Inferior parietal cortex (tissue), 1 donor: ENCODE data around the gene ZSCAN10.
"Not testable (repeated sequence)": the region's sequence is repeated elsewhere in the genome, so short reads cannot be mapped to it uniquely, and the experiment has no call there.

Source experiments
- DNase-seq: peaks from one replicate; pipeline ENCODE4 v3.0.0-alpha.2; 2016; ENCODE audit errors: extremely low spot score

Gene ZSCAN10

GRCh38 chr16:3063625-3064386, 35.3 kb downstream of the ZSCAN10 start:
- no peak for DNase-seq

GRCh38 chr16:3062553-3062952, 36.5 kb downstream of the ZSCAN10 start:
- no peak for DNase-seq

- DNase-seq: no peak
Measured at GRCh38 chr16:3060339-3061127, 38.6 kb downstream of the ZSCAN10 start.

- no peak for DNase-seq
Measured at GRCh38 chr16:3059723-3060242, 39.3 kb downstream of the ZSCAN10 start.

GRCh38 chr16:3059041-3059722, 39.9 kb downstream of the ZSCAN10 start:
- peak; percentile 87 for DNase-seq

GRCh38 chr16:3058139-3059030, 40.7 kb downstream of the ZSCAN10 start:
- peak; percentile 8 for DNase-seq

- DNase-seq: no peak
Measured at GRCh38 chr16:3057181-3058138, 41.6 kb downstream of the ZSCAN10 start.

GRCh38 chr16:3056336-3057180, 42.5 kb downstream of the ZSCAN10 start:
- no peak for DNase-seq

- DNase-seq: not testable (repeated sequence)
Measured at GRCh38 chr16:3055734-3056115, 43.4 kb downstream of the ZSCAN10 start.

- no peak for DNase-seq
Measured at GRCh38 chr16:3054965-3055733, 43.9 kb downstream of the ZSCAN10 start.

GRCh38 chr16:3053330-3053710, 45.8 kb downstream of the ZSCAN10 start:
- DNase-seq: not testable (repeated sequence)

GRCh38 chr16:3052571-3053329, 46.3 kb downstream of the ZSCAN10 start:
- not testable (repeated sequence) for DNase-seq

- DNase-seq: no peak
Measured at GRCh38 chr16:3051494-3051893, 47.6 kb downstream of the ZSCAN10 start.

GRCh38 chr16:3051009-3051408, 48.1 kb downstream of the ZSCAN10 start:
- no peak for DNase-seq

GRCh38 chr16:3050487-3050886, 48.6 kb downstream of the ZSCAN10 start:
- DNase-seq: no peak

GRCh38 chr16:3049921-3050481, 49.1 kb downstream of the ZSCAN10 start:
- no peak for DNase-seq

GRCh38 chr16:3047387-3047720, 51.7 kb downstream of the ZSCAN10 start:
- DNase-seq: no peak
